Keratinocyte (primary cell): Measurements from ENCODE around the gene NR1D2.

Experiments used
- CTCF ChIP-seq, 3 experiments: IDR thresholded peaks in 1 of 3; conservative IDR thresholded peaks in 1 of 3; optimal IDR thresholded peaks in 1 of 3; 2 replicates in 2 of 3; 3 replicates in 1 of 3; pipeline versions ENCODE3 to v1.5.1; 2011; ENCODE audit warnings: low read length in 3 of 3, mild to moderate bottlenecking in 3 of 3, moderate library complexity in 2 of 3, control low read depth in 1 of 3, inconsistent platforms in 1 of 3; ENCODE audit not compliant: insufficient read depth in 2 of 3; ENCODE audit errors: extremely low read depth in 1 of 3
- EZH2 ChIP-seq: IDR thresholded peaks from one replicate; pipeline ENCODE4 v1.6.1; 2012; ENCODE audit warnings: inconsistent platforms, mild to moderate bottlenecking, low read length, moderate library complexity

GRCh38 chr3:23913873-23914743 lies 31.0 kb upstream of the NR1D2 start:
- TF ChIP-seq CTCF (optimal IDR thresholded peaks at IDR 0.05 in 1 of 3, IDR thresholded peaks at IDR 0.05 in 1 of 3, conservative IDR thresholded peaks at IDR 0.05 in 1 of 3; ENCODE audit: extremely low read depth in 1 of 3, insufficient read depth in 2 of 3, low read length in 3 of 3) (no peak), EZH2 (no peak)
